Lower leg skin (tissue), 3 donors: ENCODE results near the gene AFTPH.

Experiments used
- CTCF ChIP-seq, 3 donors: fragments of 450-650 bp; IDR thresholded peaks; one replicate each; pipeline ENCODE4 v1.5.1; 2016; ENCODE audit warnings: antibody characterized with exemption in 3 of 3, mild to moderate bottlenecking in 3 of 3, moderate library complexity in 2 of 3
- POLR2A ChIP-seq, 2 donors: fragments of 450-650 bp; IDR thresholded peaks; one replicate each; pipeline ENCODE4 v1.6.1; 2016 to 2017; ENCODE audit warnings: antibody characterized with exemption in 2 of 2, mild to moderate bottlenecking in 1 of 2, moderate library complexity in 1 of 2

GRCh38 chr2:64615192-64615763, 91.2 kb downstream of the AFTPH start:
- TF ChIP-seq POLR2A (IDR thresholded peaks at IDR 0.05), result no peak
- no peak for TF ChIP-seq CTCF (IDR thresholded peaks at IDR 0.05)
